Psoas muscle (tissue), 8 donors: ENCODE measurements around the gene FMC1. TPM values are rescaled to one million over a fixed set of nuclear protein-coding genes. Genes with fewer than 3 reads are reported as not detected.

Experiments used
- ATAC-seq, 4 donors: fragments of 200-7000 bp; cut with Tn5 transposase; one replicate each; pipeline ENCODE4 v1.9.1; 2020; ENCODE audit warnings: moderate library complexity in 3 of 4, mild to moderate bottlenecking in 2 of 4
- DNase-seq, 2 donors: peaks; one replicate each; pipeline ENCODE4 v3.0.0-alpha.2; 2020
- H3K27ac ChIP-seq: fragments of 200-600 bp; one replicate; pipeline ENCODE4 v1.8.0; 2022
- H3K27me3 ChIP-seq, 3 donors: fragments of 200-600 bp in 1 of 3; one replicate each; pipeline versions ENCODE4 v1.6.1 to v1.8.0; 2013 to 2022; ENCODE audit warnings: low read length in 2 of 3, mild to moderate bottlenecking in 2 of 3, moderate library complexity in 1 of 3; ENCODE audit not compliant: insufficient read depth in 3 of 3
- H3K36me3 ChIP-seq, 2 donors: fragments of 200-600 bp in 1 of 2; one replicate each; pipeline versions ENCODE4 v1.6.1 to v1.8.0; 2013 to 2022; ENCODE audit warnings: low read depth in 1 of 2, mild to moderate bottlenecking in 1 of 2, moderate library complexity in 1 of 2; ENCODE audit not compliant: insufficient read depth in 1 of 2
- H3K4me1 ChIP-seq: fragments of 200-600 bp; one replicate; pipeline ENCODE4 v1.8.0; 2022
- H3K4me3 ChIP-seq: fragments of 200-600 bp; one replicate; pipeline ENCODE4 v1.8.0; 2022; ENCODE audit warnings: mild to moderate bottlenecking
- H3K9me3 ChIP-seq: fragments of 200-600 bp; one replicate; pipeline ENCODE4 v1.8.0; 2022
- WGBS, 3 donors: extraction: QIAGEN DNeasy Blood & Tissue Kit; methylation state at CpG; one replicate each; pipeline versions ENCODE4 v1.1.6 to v1.1.7; 2013; 5-methylcytosine and 5-hydroxymethylcytosine counted together
- intact Hi-C, 2 donors: fragments of 100-400 bp; cut with DNase I; formaldehyde crosslinking; loops; one replicate each; pipeline versions ENCODE4 v1.11.0 to v1.14.2; 2022
- polyA plus RNA-seq, 3 donors: library from polyadenylated mRNA; stranded (reverse); fragments of 200-250 nt; gene quantifications; one replicate each; pipeline ENCODE4 v1.2.3, GENCODE V29; 2013
- total RNA-seq, 4 donors: library from RNA; stranded (reverse); fragmentation: NEBNext Ultra II Directional in 2 of 4; extraction: Animal tissue kit (Norgen Biotek cat#: 25700) in 2 of 4; gene quantifications; one replicate each; pipeline versions ENCODE4 v1.2.1 to v1.2.4, GENCODE V29; 2021 to 2023
- TF ChIP-seq, protein P1 (sequence below): fragments of 200-600 bp; IDR thresholded peaks from one replicate; pipeline ENCODE4 v1.8.0; 2022; ENCODE audit warnings: antibody characterized with exemption
- donor health status: healthy with polysubstance abuse.
- donor health status: DM: no; HTN: no; CAD: no; lungs with moderate emphysema.
- donor health status: Bipolar disorder and iron deficiency.
- donor health status: healthy.
- donor health status: DM: yes; HTN: yes; CAD: no.
- donor health status: DM: no; HTN: no; CAD: no.
- donor health status: DM: no; HTN: no; CAD: no.
- donor health status: DM: yes; HTN: yes; CAD: no.

FMC1 gene
- total and polyA plus RNA-seq, 7 donors = 21.3 to 50.4 (median 32.1) TPM

DNA sequence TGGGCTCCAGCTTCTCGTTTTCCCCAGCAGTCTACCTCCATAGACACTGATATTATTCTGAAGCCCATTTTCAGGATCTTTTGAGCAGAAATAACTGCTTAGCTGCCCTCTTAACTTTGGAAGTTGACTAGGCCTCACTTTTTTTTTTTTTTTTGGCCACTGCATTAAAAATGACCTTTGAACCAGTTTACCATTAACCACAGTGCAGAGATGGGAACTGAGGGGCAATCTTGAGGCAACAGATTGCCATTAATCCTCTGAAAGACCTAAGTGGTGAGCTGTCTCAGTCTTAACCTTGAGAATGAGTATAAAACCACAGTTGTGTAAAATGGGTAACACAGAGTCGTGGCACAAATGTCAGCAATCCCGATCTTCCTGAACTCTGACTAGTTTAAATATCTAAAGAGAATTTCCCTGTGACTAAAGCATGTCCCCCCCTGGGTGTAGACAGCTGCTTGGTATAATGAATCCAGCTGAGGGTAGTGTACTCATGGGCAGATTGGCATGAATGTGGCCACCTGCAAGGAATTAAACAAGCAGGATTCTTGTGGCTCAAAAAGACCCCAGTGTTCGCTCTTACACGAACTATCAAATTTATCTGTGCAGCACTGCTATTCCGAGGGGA lies 46.1 kb upstream of the FMC1 start:
- intact Hi-C loops = no loop called here
- Histone ChIP-seq H3K9me3 (no peaks in the 10 kb centered on the region), H3K27me3 (no peaks in the 10 kb centered on the region), H3K36me3 (peaks cover 10 to 75% of the 10 kb centered on the region in 2 donors), H3K4me3 (no peak overlapping the region), H3K4me1 (no peaks in the 10 kb centered on the region), H3K27ac (no peak overlapping the region)
- ATAC-seq (no peak), DNase-seq (no peak)
- TF ChIP-seq, protein P1, sequence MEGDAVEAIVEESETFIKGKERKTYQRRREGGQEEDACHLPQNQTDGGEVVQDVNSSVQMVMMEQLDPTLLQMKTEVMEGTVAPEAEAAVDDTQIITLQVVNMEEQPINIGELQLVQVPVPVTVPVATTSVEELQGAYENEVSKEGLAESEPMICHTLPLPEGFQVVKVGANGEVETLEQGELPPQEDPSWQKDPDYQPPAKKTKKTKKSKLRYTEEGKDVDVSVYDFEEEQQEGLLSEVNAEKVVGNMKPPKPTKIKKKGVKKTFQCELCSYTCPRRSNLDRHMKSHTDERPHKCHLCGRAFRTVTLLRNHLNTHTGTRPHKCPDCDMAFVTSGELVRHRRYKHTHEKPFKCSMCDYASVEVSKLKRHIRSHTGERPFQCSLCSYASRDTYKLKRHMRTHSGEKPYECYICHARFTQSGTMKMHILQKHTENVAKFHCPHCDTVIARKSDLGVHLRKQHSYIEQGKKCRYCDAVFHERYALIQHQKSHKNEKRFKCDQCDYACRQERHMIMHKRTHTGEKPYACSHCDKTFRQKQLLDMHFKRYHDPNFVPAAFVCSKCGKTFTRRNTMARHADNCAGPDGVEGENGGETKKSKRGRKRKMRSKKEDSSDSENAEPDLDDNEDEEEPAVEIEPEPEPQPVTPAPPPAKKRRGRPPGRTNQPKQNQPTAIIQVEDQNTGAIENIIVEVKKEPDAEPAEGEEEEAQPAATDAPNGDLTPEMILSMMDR = no peak
- 76 to 82% (median 78%) methylated on average over 6 of the region's 6 CpGs for WGBS, 3 donors

DNA sequence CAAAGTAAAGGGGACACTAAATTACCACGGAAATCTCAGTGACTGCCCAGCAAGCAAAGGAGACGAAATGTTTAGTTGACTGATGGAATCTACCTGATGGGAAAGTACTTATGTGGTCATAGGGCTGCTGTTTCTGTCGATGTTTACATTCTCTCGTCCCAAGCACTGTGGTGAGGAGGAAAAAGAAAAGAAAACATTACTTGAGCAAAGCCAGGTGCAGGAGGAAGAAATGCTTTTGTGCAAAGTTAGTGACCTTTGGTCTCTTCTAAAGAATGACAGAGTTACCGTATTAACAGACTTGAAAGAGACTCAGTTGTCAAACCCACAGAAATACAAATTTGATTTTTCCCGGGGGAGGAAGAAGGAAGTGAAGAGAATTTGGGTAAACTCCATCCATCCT lies 43.3 kb upstream of the FMC1 start:
- no peak for ATAC-seq
- H3K9me3 ChIP-seq = no peaks in the 10 kb centered on the region
- H3K27ac ChIP-seq = no peak overlapping the region
- no peak overlapping the region for H3K4me3 ChIP-seq
- WGBS, 3 donors = 58 to 66% (median 62%) methylated on average over 6 of the region's 6 CpGs
- peaks cover 10 to 97% of the 10 kb centered on the region in 2 donors for H3K36me3 ChIP-seq
- DNase-seq = no peak
- intact Hi-C loops = no loop called here
- TF ChIP-seq, protein P1 = no peak
- H3K27me3 ChIP-seq = no peaks in the 10 kb centered on the region
- no peaks in the 10 kb centered on the region for H3K4me1 ChIP-seq

DNA sequence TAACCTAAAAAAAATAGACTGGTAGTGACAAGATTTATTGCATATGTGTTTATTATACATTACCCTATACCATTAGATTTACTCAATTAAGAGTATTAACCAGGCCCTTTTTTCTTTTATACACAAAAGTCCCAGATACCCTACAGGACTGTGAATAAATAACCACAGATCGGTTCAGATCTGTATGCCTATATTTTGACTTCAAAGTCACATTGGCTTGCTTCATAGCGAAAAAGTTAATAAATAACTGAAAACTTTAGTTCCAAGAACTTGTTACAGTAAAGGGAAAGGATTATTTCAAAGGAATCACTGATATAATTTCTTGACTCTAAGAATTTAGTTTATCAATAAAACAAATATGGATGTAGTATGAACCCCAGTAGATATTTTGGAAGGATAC lies 41.8 kb upstream of the FMC1 start:
- intact Hi-C loops = no loop called here
- Histone ChIP-seq H3K9me3 (no peaks in the 10 kb centered on the region), H3K4me3 (no peak overlapping the region), H3K36me3 (peaks cover 10 to 86% of the 10 kb centered on the region in 2 donors), H3K27me3 (no peaks in the 10 kb centered on the region), H3K4me1 (no peaks in the 10 kb centered on the region), H3K27ac (no peak overlapping the region)
- ATAC-seq (no peak), DNase-seq (no peak)
- 96 to 99% (median 98%) methylated on average over 2 of the region's 2 CpGs for WGBS, 3 donors
- TF ChIP-seq, protein P1 = no peak

GRCh38 chr7:139300390-139300789 lies 40.7 kb upstream of the FMC1 start:
- H3K4me3 ChIP-seq = no peak overlapping the region
- intact Hi-C loops = no loop called here
- H3K4me1 ChIP-seq = no peaks in the 10 kb centered on the region
- ATAC-seq (no peak), DNase-seq (no peak)
- H3K36me3 ChIP-seq = peaks cover 3 to 82% of the 10 kb centered on the region in 2 donors
- TF ChIP-seq, protein P1 = no peak
- H3K27me3 ChIP-seq = no peaks in the 10 kb centered on the region
- H3K27ac ChIP-seq = no peak overlapping the region
- H3K9me3 ChIP-seq = no peaks in the 10 kb centered on the region
- WGBS, 3 donors = 90 to 95% (median 93%) methylated on average over 2 of the region's 2 CpGs

- TF ChIP-seq, protein P1 = no peak
Observed at GRCh38 chr7:139304517-139304916, 36.6 kb upstream of the FMC1 start.

More at GRCh38 chr7:139304517-139304916, 36.6 kb upstream of the FMC1 start:
- Histone ChIP-seq H3K27me3 (no peaks in the 10 kb centered on the region), H3K4me3 (no peak overlapping the region), H3K36me3 (peaks cover 3 to 62% of the 10 kb centered on the region in 2 donors), H3K4me1 (no peaks in the 10 kb centered on the region), H3K27ac (no peak overlapping the region), H3K9me3 (no peaks in the 10 kb centered on the region)
- no peak for ATAC-seq
- intact Hi-C loops = no loop called here
- DNase-seq = no peak
- WGBS, 3 donors = 84 to 95% (median 85%) methylated on average over 1 of the region's 1 CpG
